Activated CD8-positive, alpha-beta T cell treated with anti-CD3 and anti-CD28 coated beads for 36 hours (primary cell): ENCODE results near the gene CAVIN2. TPM values are rescaled to one million over a fixed set of nuclear protein-coding genes. Genes with fewer than 3 reads are reported as not detected.

Source experiments
- ATAC-seq: fragments of 200-7000 bp; cut with Tn5 transposase; one replicate; pipeline ENCODE4 v1.10.0; 2021; ENCODE audit warnings: mild to moderate bottlenecking, moderate library complexity
- CTCF ChIA-PET: fragments of 350-600 bp; sonication (Branson Sonifier 250); formaldehyde crosslinking; loops from one replicate; lab custom pipeline; 2021; ENCODE audit warnings: antibody characterized with exemption; lab: Charles Lee
- POLR2A ChIA-PET: fragments of 350-600 bp; sonication (Branson Sonifier 250); formaldehyde crosslinking; loops from one replicate; lab custom pipeline; 2021; ENCODE audit warnings: antibody characterized with exemption; lab: Charles Lee
- DNase-seq: peaks from one replicate; pipeline ENCODE4 v3.0.0-alpha.2; 2020
- H3K27ac Mint-ChIP-seq: one replicate; pipeline ENCODE4 v1.8.0; 2021; ENCODE audit warnings: mild to moderate bottlenecking, mixed read lengths
- H3K27me3 Mint-ChIP-seq: one replicate; pipeline ENCODE4 v1.8.0; 2021; ENCODE audit warnings: mixed read lengths
- H3K36me3 Mint-ChIP-seq: one replicate; pipeline ENCODE4 v1.8.0; 2021; ENCODE audit warnings: low read depth, mixed read lengths
- H3K4me1 Mint-ChIP-seq: one replicate; pipeline ENCODE4 v1.8.0; 2021; ENCODE audit warnings: low read depth, mixed read lengths
- H3K4me3 Mint-ChIP-seq: one replicate; pipeline ENCODE4 v1.8.0; 2021; ENCODE audit warnings: mild to moderate bottlenecking, moderate library complexity, mixed read lengths
- H3K9me3 Mint-ChIP-seq: one replicate; pipeline ENCODE4 v1.8.0; 2021; ENCODE audit warnings: mixed read lengths
- CTCF ChIP-seq: fragments of 200-600 bp; IDR thresholded peaks from one replicate; pipeline ENCODE4 v1.8.0; 2022; ENCODE audit warnings: antibody characterized with exemption, mild to moderate bottlenecking
- intact Hi-C: fragments of 100-400 bp; cut with micrococcal nuclease; formaldehyde crosslinking; loops from one replicate; pipeline ENCODE4 v1.10.0; 2022
- total RNA-seq, 2 experiments: library from RNA; stranded (reverse); gene quantifications; one replicate each; pipeline ENCODE4 v1.2.3, GENCODE V29; 2021

CAVIN2 gene
- total RNA-seq, 2 experiments from 2014 or later: not detected

- no peaks in the 10 kb centered on the region for H3K36me3 Mint-ChIP-seq
- POLR2A ChIA-PET: no interaction called here
These were observed 23.9 kb upstream of the CAVIN2 start for GRCh38 chr2:191870744-191871143.

GRCh38 chr2:191869781-191870180, 22.9 kb upstream of the CAVIN2 start:
- POLR2A ChIA-PET: no interaction called here
- CTCF ChIA-PET: interaction anchor here (0.9 to 3.1 kb wide), 3 partner anchors 30 to 293 kb away, joined by 3 to 8 read pairs (median 3); no protein-coding TSS in a partner anchor
- Mint-ChIP-seq H3K4me1 (no peaks in the 10 kb centered on the region), H3K4me3 (no peak overlapping the region), H3K27ac (no peak overlapping the region), H3K36me3 (no peaks in the 10 kb centered on the region), H3K27me3 (peaks cover 8% of the 10 kb centered on the region), H3K9me3 (no peaks in the 10 kb centered on the region)
- intact Hi-C loops: no loop called here
- ATAC-seq (no peak), DNase-seq (no peak)
- no peak for TF ChIP-seq CTCF

More at GRCh38 chr2:191870744-191871143, 23.9 kb upstream of the CAVIN2 start:
- Mint-ChIP-seq H3K9me3 (no peaks in the 10 kb centered on the region), H3K27ac (no peak overlapping the region), H3K27me3 (peaks cover 8% of the 10 kb centered on the region), H3K4me1 (no peaks in the 10 kb centered on the region), H3K4me3 (no peak overlapping the region)
- no peak for DNase-seq
- CTCF ChIA-PET: interaction anchor here (0.6 to 3.1 kb wide), 7 partner anchors 9 to 313 kb away, joined by 3 to 8 read pairs (median 3); no protein-coding TSS in a partner anchor
- intact Hi-C loops: no loop called here
- TF ChIP-seq CTCF: no peak
- ATAC-seq: no peak

GRCh38 chr2:191869178-191869577, 22.3 kb upstream of the CAVIN2 start:
- Mint-ChIP-seq H3K36me3 (no peaks in the 10 kb centered on the region), H3K4me3 (no peak overlapping the region), H3K27ac (no peak overlapping the region), H3K27me3 (peaks cover 8% of the 10 kb centered on the region), H3K9me3 (no peaks in the 10 kb centered on the region), H3K4me1 (no peaks in the 10 kb centered on the region)
- DNase-seq (peak; percentile 10), ATAC-seq (no peak)
- POLR2A ChIA-PET: no interaction called here
- intact Hi-C loops: no loop called here
- CTCF ChIA-PET: interaction anchor here (0.7 to 3.1 kb wide), 3 partner anchors 57 to 528 kb away, joined by 3 to 8 read pairs (median 3); no protein-coding TSS in a partner anchor
- no peak for TF ChIP-seq CTCF

GRCh38 chr2:191867507-191867847, 20.6 kb upstream of the CAVIN2 start:
- ChIA-PET CTCF (no interaction called here), POLR2A (no interaction called here)
- H3K36me3 Mint-ChIP-seq: no peaks in the 10 kb centered on the region
- intact Hi-C loops: no loop called here
- no peak overlapping the region for H3K27ac Mint-ChIP-seq
- no peaks in the 10 kb centered on the region for H3K9me3 Mint-ChIP-seq
- peaks cover 8% of the 10 kb centered on the region for H3K27me3 Mint-ChIP-seq
- ATAC-seq (no peak), DNase-seq (no peak)
- no peaks in the 10 kb centered on the region for H3K4me1 Mint-ChIP-seq
- TF ChIP-seq CTCF: no peak
- H3K4me3 Mint-ChIP-seq: no peak overlapping the region

- Mint-ChIP-seq H3K9me3 (no peaks in the 10 kb centered on the region), H3K36me3 (no peaks in the 10 kb centered on the region), H3K4me3 (no peak overlapping the region), H3K27me3 (peaks cover 8% of the 10 kb centered on the region), H3K4me1 (no peaks in the 10 kb centered on the region), H3K27ac (no peak overlapping the region)
- CTCF ChIA-PET: no interaction called here
- intact Hi-C loops: no loop called here
- POLR2A ChIA-PET: no interaction called here
- DNase-seq (no peak), ATAC-seq (no peak)
- TF ChIP-seq CTCF: no peak
These were observed 20.0 kb upstream of the CAVIN2 start for GRCh38 chr2:191866675-191867506.
